Left forelimb (tissue), 1 donor: ENCODE data around the gene DHFR.
"Not testable (repeated sequence)": the region's sequence is repeated elsewhere in the genome, so short reads cannot be mapped to it uniquely, and the experiment has no call there.

ENCODE experiments used
- DNase-seq: peaks from one replicate; pipeline ENCODE4 v3.0.0-alpha.2; 2018; ENCODE audit warnings: low spot score

DHFR gene

GRCh38 chr5:80592761-80593160 lies 62.0 kb downstream of the DHFR start:
- DNase-seq: no peak

- DNase-seq: no peak
These were observed 62.7 kb downstream of the DHFR start for GRCh38 chr5:80592105-80592504.

- no peak for DNase-seq
These were observed 63.4 kb downstream of the DHFR start for GRCh38 chr5:80591352-80591751.

- no peak for DNase-seq
These were observed 64.0 kb downstream of the DHFR start for GRCh38 chr5:80590766-80591165.

- DNase-seq: no peak
These were observed 65.8 kb downstream of the DHFR start for GRCh38 chr5:80588858-80589540.

GRCh38 chr5:80584770-80585169 lies 70.0 kb downstream of the DHFR start:
- no peak for DNase-seq

GRCh38 chr5:80580291-80580690 lies 74.5 kb downstream of the DHFR start:
- DNase-seq: not testable (repeated sequence)

- DNase-seq: no peak
These were observed 75.7 kb downstream of the DHFR start for GRCh38 chr5:80579050-80579449.

GRCh38 chr5:80577707-80578106 lies 77.1 kb downstream of the DHFR start:
- DNase-seq: no peak

- DNase-seq: no peak
These were observed 78.4 kb downstream of the DHFR start for GRCh38 chr5:80576383-80576782.
